ENCODE measurements around the gene TM4SF20.

DNA sequence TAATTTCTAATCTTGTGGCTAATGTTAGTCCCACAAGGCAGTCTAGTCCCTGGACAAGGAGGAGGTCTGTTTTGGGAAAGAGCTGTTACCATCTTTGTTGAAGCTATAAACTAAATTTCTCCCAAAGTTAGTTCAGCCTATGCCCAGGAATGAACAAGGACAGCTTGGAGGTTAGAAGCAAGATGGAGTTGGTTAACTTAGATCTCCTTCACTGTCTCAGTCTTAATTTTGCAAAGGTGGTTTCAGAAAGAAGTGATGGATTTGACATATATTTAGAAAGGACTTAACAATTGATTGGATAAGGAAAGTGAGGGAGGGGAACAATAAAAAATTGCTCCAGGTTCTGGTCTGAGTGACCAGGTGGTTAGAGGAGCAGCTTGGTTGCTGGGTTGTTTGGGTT, 23.2 kb upstream of the TM4SF20 start:
- no peak for TF ChIP-seq EZH2 (IDR thresholded peaks at IDR 0.05; ENCODE audit: borderline replicate concordance, control insufficient read depth, low read depth, low read length)
- no peak for TF ChIP-seq RELA (IDR thresholded peaks at IDR 0.05; ENCODE audit: borderline replicate concordance, partially characterized antibody)

All from GM12878 (cell line).